H9 (cell line): ENCODE measurements around the gene SH3TC1. TPM values are rescaled to one million over a fixed set of nuclear protein-coding genes. Genes with fewer than 3 reads are reported as not detected.

Source experiments
- DNase-seq: peaks from one replicate; pipeline ENCODE4 v3.0.0-alpha.2; 2017
- H2AFZ ChIP-seq: one replicate; pipeline ENCODE4 v1.6.1; 2013; ENCODE audit warnings: mild to moderate bottlenecking, low read length, control low read depth, moderate library complexity
- H2AK5ac ChIP-seq: 2 replicates; pipeline ENCODE4 v1.6.1; 2013; ENCODE audit warnings: low read length, control low read depth, mixed read lengths; ENCODE audit not compliant: insufficient read length
- H2BK120ac ChIP-seq: one replicate; pipeline ENCODE4 v1.6.1; 2013; ENCODE audit warnings: low read depth, mild to moderate bottlenecking, low read length, control low read depth, inconsistent platforms; ENCODE audit not compliant: poor library complexity, severe bottlenecking
- H2BK12ac ChIP-seq: 2 replicates; pipeline ENCODE4 v1.6.1; 2013; ENCODE audit warnings: low read length, control low read depth, mixed read lengths, low read depth; ENCODE audit not compliant: insufficient read length
- H2BK15ac ChIP-seq: 2 replicates; pipeline ENCODE4 v1.6.1; 2013; ENCODE audit warnings: low read depth, low read length, control low read depth
- H2BK20ac ChIP-seq: one replicate; pipeline ENCODE4 v1.6.1; 2013; ENCODE audit warnings: low read depth, mild to moderate bottlenecking, low read length, control low read depth, inconsistent platforms; ENCODE audit not compliant: poor library complexity, severe bottlenecking
- H2BK5ac ChIP-seq: 2 replicates; pipeline ENCODE4 v1.6.1; 2013; ENCODE audit warnings: low read length, control low read depth, mixed read lengths; ENCODE audit not compliant: insufficient read length
- H3K14ac ChIP-seq: 2 replicates; pipeline ENCODE4 v1.6.1; 2013; ENCODE audit warnings: low read length, control low read depth; ENCODE audit not compliant: insufficient read depth
- H3K18ac ChIP-seq: 2 replicates; pipeline ENCODE4 v1.6.1; 2013; ENCODE audit warnings: low read depth, mild to moderate bottlenecking, mixed read lengths, low read length, control low read depth; ENCODE audit not compliant: insufficient read length
- H3K23ac ChIP-seq: 2 replicates; pipeline ENCODE4 v1.6.1; 2013; ENCODE audit warnings: low read length, control low read depth, mixed read lengths, low read depth; ENCODE audit not compliant: insufficient read length
- H3K23me2 ChIP-seq: 2 replicates; pipeline ENCODE4 v1.6.1; 2013; ENCODE audit warnings: low read depth, mild to moderate bottlenecking, mixed read lengths, low read length, control low read depth; ENCODE audit not compliant: insufficient read length, poor library complexity, severe bottlenecking
- H3K27ac ChIP-seq: 2 replicates; pipeline ENCODE4 v1.5.1; 2013; ENCODE audit warnings: low read length, control low read depth, mixed read lengths, low read depth; ENCODE audit not compliant: insufficient read length
- H3K27me3 ChIP-seq: 2 replicates; pipeline ENCODE4 v1.6.1; 2013; ENCODE audit warnings: low read length, control low read depth, inconsistent platforms; ENCODE audit not compliant: insufficient read depth
- H3K4ac ChIP-seq: 2 replicates; pipeline ENCODE4 v1.6.1; 2013; ENCODE audit warnings: low read depth, mild to moderate bottlenecking, control low read depth, inconsistent platforms, low read length, moderate library complexity
- H3K4me1 ChIP-seq: 2 replicates; pipeline ENCODE4 v1.6.1; 2013; ENCODE audit warnings: low read length, control low read depth, inconsistent platforms; ENCODE audit not compliant: insufficient read depth
- H3K4me2 ChIP-seq: 2 replicates; pipeline ENCODE4 v1.6.1; 2013; ENCODE audit warnings: low read length, control low read depth, mixed read lengths; ENCODE audit not compliant: insufficient read length, insufficient read depth
- H3K56ac ChIP-seq: 2 replicates; pipeline ENCODE4 v1.6.1; 2013; ENCODE audit warnings: low read depth, mild to moderate bottlenecking, mixed read lengths, low read length, control low read depth; ENCODE audit not compliant: insufficient read length
- H3K79me1 ChIP-seq: 2 replicates; pipeline ENCODE4 v1.6.1; 2013; ENCODE audit warnings: low read depth, mild to moderate bottlenecking, moderate library complexity, low read length, control low read depth, inconsistent platforms; ENCODE audit not compliant: insufficient read depth, poor library complexity, severe bottlenecking
- H3K79me2 ChIP-seq: 2 replicates; pipeline ENCODE4 v1.6.1; 2013; ENCODE audit warnings: low read length, control low read depth, inconsistent platforms; ENCODE audit not compliant: insufficient read depth
- H3K9ac ChIP-seq: 2 replicates; pipeline ENCODE4 v1.6.1; 2013; ENCODE audit warnings: low read length, control low read depth, mixed read lengths; ENCODE audit not compliant: insufficient read length; ENCODE audit errors: extremely low read depth
- H3K9me3 ChIP-seq: one replicate; pipeline ENCODE4 v1.6.1; 2013; ENCODE audit warnings: low read depth, low read length, inconsistent platforms; ENCODE audit not compliant: control insufficient read depth
- H3T11ph ChIP-seq: one replicate; pipeline ENCODE4 v1.6.1; 2013; ENCODE audit warnings: mild to moderate bottlenecking, low read length, control low read depth, inconsistent platforms
- H4K20me1 ChIP-seq: one replicate; pipeline ENCODE4 v1.6.1; 2013; ENCODE audit not compliant: control insufficient read depth, insufficient read length, insufficient read depth
- H4K5ac ChIP-seq: 2 replicates; pipeline ENCODE4 v1.6.1; 2013; ENCODE audit warnings: low read depth, mild to moderate bottlenecking, mixed read lengths, low read length, control low read depth; ENCODE audit not compliant: insufficient read length
- H4K8ac ChIP-seq: replicated peaks from 2 replicates; pipeline ENCODE4 v1.6.1; 2013; ENCODE audit warnings: low read length, control low read depth, mixed read lengths, low read depth; ENCODE audit not compliant: insufficient read length
- H4K91ac ChIP-seq: 2 replicates; pipeline ENCODE4 v1.6.1; 2013; ENCODE audit warnings: low read depth, mild to moderate bottlenecking, moderate library complexity, mixed read lengths, low read length, control low read depth; ENCODE audit not compliant: insufficient read length
- H3K27ac Mint-ChIP-seq, 3 experiments: 2 replicates in 2 of 3; 3 replicates in 1 of 3; pipeline ENCODE4 v1.8.0; 2020 to 2021; ENCODE audit warnings: mixed read lengths in 3 of 3, mild to moderate bottlenecking in 1 of 3, moderate library complexity in 1 of 3
- H3K27me3 Mint-ChIP-seq: 2 replicates; pipeline ENCODE4 v1.8.0; 2021; ENCODE audit warnings: low read depth, mild to moderate bottlenecking, moderate library complexity, mixed read lengths
- H3K36me3 Mint-ChIP-seq, 3 experiments: 2 replicates in 2 of 3; 3 replicates in 1 of 3; pipeline ENCODE4 v1.8.0; 2020 to 2021; ENCODE audit warnings: low read depth in 3 of 3, mixed read lengths in 3 of 3; ENCODE audit not compliant: insufficient read depth in 1 of 3
- H3K4me1 Mint-ChIP-seq, 2 experiments: 2 replicates each; pipeline ENCODE4 v1.8.0; 2020; ENCODE audit warnings: mixed read lengths in 2 of 2
- H3K4me3 Mint-ChIP-seq, 2 experiments: 2 replicates in 1 of 2; 3 replicates in 1 of 2; pipeline ENCODE4 v1.8.0; 2020 to 2021; ENCODE audit warnings: mild to moderate bottlenecking in 2 of 2, mixed read lengths in 2 of 2, moderate library complexity in 1 of 2
- H3K9me3 Mint-ChIP-seq, 2 experiments: 2 replicates in 1 of 2; 3 replicates in 1 of 2; pipeline ENCODE4 v1.8.0; 2020; ENCODE audit warnings: mild to moderate bottlenecking in 2 of 2, mixed read lengths in 2 of 2, moderate library complexity in 1 of 2
- WGBS: extraction: QIAGEN DNeasy Blood & Tissue Kit; methylation state at CpG from one replicate; pipeline ENCODE4 v1.1.7; 2013; ENCODE audit warnings: missing lambda C conversion rate, low lambda C conversion rate, mixed read lengths; ENCODE audit not compliant: insufficient read length; ENCODE audit errors: extremely low coverage; 5-methylcytosine and 5-hydroxymethylcytosine counted together
- total RNA-seq: library from RNA; stranded (reverse); gene quantifications from 2 replicates; pipeline ENCODE4 v1.2.1, GENCODE V29; 2021
- TF ChIP-seq, protein P1 (sequence below): fragments of 200-600 bp; sonication (generic); conservative IDR thresholded peaks from 3 replicates; pipeline ENCODE4 v1.8.0; 2021; ENCODE audit warnings: antibody characterized with exemption, mild to moderate bottlenecking

The SH3TC1 gene
- total RNA-seq, 1 experiment from 2014 or later, result 0.74 TPM

DNA sequence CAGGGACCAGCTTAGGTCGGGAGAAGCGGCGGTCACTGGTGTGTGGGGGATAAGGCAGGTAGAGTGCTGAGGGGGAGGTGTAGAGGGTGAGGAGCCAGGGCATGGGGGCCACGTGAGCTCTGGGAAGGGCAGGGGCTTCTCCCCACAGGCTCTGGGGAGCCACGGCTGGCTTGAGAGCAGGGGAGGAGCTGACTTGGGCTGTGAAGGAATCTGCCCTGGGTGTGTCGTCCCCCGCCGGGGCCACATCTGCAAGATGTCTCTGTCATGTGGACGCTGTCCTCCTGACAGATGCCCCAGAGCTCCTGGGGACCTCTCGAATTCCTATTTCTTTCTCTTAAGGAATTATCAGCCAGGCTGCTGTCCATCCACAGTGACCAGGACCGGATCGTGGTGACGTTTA lies 15.0 kb downstream of the SH3TC1 start:
- peaks cover 2% of the 10 kb centered on the region; the same call in 1 of the 2 replicates for H3K27me3 Mint-ChIP-seq
- no peak overlapping the region for H3T11ph ChIP-seq
- no peaks in the 10 kb centered on the region for H3K79me2 ChIP-seq
- no peak overlapping the region for H2BK15ac ChIP-seq
- H4K5ac ChIP-seq, result no peak overlapping the region
- H3K4me1 ChIP-seq, result no peaks in the 10 kb centered on the region; the same call in 1 of the 2 replicates
- no peak overlapping the region for H3K56ac ChIP-seq
- H2BK120ac ChIP-seq, result no peak overlapping the region
- H3K79me1 ChIP-seq, result no peaks in the 10 kb centered on the region
- no peak overlapping the region for H3K4me3 Mint-ChIP-seq
- H3K14ac ChIP-seq, result no peak overlapping the region; the same call in 1 of the 2 replicates
- H3K4me2 ChIP-seq, result no peak overlapping the region
- no peak overlapping the region for H4K91ac ChIP-seq
- H2AFZ ChIP-seq, result no peak overlapping the region
- H4K8ac ChIP-seq, result no peak overlapping the region
- WGBS, result no CpG with 5 or more reads among the region's 13 CpGs
- H3K36me3 Mint-ChIP-seq, result no peaks in the 10 kb centered on the region
- TF ChIP-seq, protein P1, sequence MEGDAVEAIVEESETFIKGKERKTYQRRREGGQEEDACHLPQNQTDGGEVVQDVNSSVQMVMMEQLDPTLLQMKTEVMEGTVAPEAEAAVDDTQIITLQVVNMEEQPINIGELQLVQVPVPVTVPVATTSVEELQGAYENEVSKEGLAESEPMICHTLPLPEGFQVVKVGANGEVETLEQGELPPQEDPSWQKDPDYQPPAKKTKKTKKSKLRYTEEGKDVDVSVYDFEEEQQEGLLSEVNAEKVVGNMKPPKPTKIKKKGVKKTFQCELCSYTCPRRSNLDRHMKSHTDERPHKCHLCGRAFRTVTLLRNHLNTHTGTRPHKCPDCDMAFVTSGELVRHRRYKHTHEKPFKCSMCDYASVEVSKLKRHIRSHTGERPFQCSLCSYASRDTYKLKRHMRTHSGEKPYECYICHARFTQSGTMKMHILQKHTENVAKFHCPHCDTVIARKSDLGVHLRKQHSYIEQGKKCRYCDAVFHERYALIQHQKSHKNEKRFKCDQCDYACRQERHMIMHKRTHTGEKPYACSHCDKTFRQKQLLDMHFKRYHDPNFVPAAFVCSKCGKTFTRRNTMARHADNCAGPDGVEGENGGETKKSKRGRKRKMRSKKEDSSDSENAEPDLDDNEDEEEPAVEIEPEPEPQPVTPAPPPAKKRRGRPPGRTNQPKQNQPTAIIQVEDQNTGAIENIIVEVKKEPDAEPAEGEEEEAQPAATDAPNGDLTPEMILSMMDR, result no peak
- H3K23me2 ChIP-seq, result no peaks in the 10 kb centered on the region
- H3K27ac Mint-ChIP-seq, result no peak overlapping the region
- peaks cover 19 to 26% of the 10 kb centered on the region in 2 experiments for H3K4me1 Mint-ChIP-seq
- no peak overlapping the region for H2BK5ac ChIP-seq
- H3K9ac ChIP-seq, result no peak overlapping the region
- H2BK20ac ChIP-seq, result no peak overlapping the region
- H3K4ac ChIP-seq, result no peak overlapping the region
- no peak overlapping the region for H3K18ac ChIP-seq
- no peaks in the 10 kb centered on the region for H4K20me1 ChIP-seq
- H2AK5ac ChIP-seq, result no peak overlapping the region
- H3K27me3 ChIP-seq, result no peaks in the 10 kb centered on the region
- no peak overlapping the region for H3K23ac ChIP-seq
- H3K9me3 Mint-ChIP-seq, result no peaks in the 10 kb centered on the region
- H2BK12ac ChIP-seq, result no peak overlapping the region
- no peak overlapping the region for H3K27ac ChIP-seq
- no peaks in the 10 kb centered on the region for H3K9me3 ChIP-seq
- no peak for DNase-seq
